Activated naive CD4-positive, alpha-beta T cell treated with anti-CD3 and anti-CD28 coated beads, Interleukin-2, amount 50 U/mL, for 72 hours (primary cell): Measurements from ENCODE around the gene AP4E1. TPM values are rescaled to one million over a fixed set of nuclear protein-coding genes. Genes with fewer than 3 reads are reported as not detected.

Experiments used
- ATAC-seq, 2 donors: fragments of 150-1000 bp; cut with Tn5 transposase; 2 replicates each; pipeline ENCODE4 v1.10.0; 2021; ENCODE audit warnings: mild to moderate bottlenecking in 2 of 2, moderate library complexity in 2 of 2
- DNase-seq, 2 donors: peaks; one replicate each; pipeline ENCODE4 v3.0.0; 2021 to 2022; ENCODE audit warnings: low spot score in 2 of 2
- H3K27ac Mint-ChIP-seq, 2 donors: one replicate each; pipeline ENCODE4 v1.8.0; 2022; ENCODE audit warnings: mild to moderate bottlenecking in 2 of 2, mixed read lengths in 2 of 2
- H3K36me3 Mint-ChIP-seq, 2 donors: one replicate each; pipeline ENCODE4 v1.8.0; 2022; ENCODE audit warnings: mixed read lengths in 2 of 2
- H3K9me3 Mint-ChIP-seq, 2 donors: one replicate each; pipeline ENCODE4 v1.8.0; 2022; ENCODE audit warnings: mixed read lengths in 2 of 2
- total RNA-seq, 2 donors: library from RNA; stranded (reverse); gene quantifications; one replicate each; pipeline ENCODE4 v1.2.3, GENCODE V29; 2022

AP4E1 gene
- total RNA-seq, 2 donors from 2014 or later, result 11.2 to 14.3 TPM

DNA sequence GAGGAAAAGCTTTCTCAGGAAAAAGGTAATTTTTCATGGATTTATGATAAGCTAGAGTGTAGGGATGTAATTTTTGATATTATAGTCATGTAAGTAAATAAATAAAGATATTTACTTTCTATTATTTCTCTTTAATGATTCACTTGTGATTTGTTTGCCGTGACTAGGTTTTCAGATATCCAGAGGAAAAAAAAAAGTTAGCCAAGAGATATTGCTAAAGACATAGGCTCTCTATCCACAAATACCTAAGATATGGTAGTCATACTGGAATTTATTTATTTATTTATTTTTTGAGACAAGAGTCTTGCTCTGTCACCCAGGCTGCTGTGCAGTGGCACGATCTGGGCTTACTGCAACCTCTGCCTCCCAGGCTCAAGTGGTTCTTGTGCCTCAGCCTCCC, 59.9 kb downstream of the AP4E1 start:
- ATAC-seq (no peak), DNase-seq (no peak)
- H3K9me3 Mint-ChIP-seq, result peaks cover 39% of the 10 kb centered on the region in 2 donors

DNA sequence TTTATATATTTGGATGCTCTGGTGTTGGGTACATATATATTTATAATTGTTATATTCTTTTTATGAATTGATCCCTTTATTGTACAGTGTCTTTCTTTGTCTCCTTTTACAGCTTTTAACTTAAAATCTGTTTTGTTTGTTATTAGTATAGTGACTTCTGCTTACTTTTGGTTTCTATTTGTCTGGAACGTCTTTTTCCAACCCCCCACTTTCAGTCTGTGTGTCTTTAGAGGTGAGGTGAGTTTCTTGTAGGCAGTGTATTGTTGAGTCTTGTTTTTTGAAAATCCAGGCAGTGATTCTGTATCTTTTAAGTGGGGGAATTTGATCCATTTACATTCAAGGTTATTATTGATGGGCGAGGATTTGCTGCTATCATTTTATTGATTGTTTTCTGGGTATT, 62.0 kb downstream of the AP4E1 start:
- DNase-seq, result no peak
- peaks cover 66 to 68% of the 10 kb centered on the region in 2 donors for H3K36me3 Mint-ChIP-seq
- ATAC-seq, result no peak
- no peak overlapping the region for H3K27ac Mint-ChIP-seq
- peaks cover 29 to 31% of the 10 kb centered on the region in 2 donors for H3K9me3 Mint-ChIP-seq

More for the DNA sequence above, 59.9 kb downstream of the AP4E1 start:
- peaks cover 71 to 75% of the 10 kb centered on the region in 2 donors for H3K36me3 Mint-ChIP-seq
- H3K27ac Mint-ChIP-seq, result no peak overlapping the region

DNA sequence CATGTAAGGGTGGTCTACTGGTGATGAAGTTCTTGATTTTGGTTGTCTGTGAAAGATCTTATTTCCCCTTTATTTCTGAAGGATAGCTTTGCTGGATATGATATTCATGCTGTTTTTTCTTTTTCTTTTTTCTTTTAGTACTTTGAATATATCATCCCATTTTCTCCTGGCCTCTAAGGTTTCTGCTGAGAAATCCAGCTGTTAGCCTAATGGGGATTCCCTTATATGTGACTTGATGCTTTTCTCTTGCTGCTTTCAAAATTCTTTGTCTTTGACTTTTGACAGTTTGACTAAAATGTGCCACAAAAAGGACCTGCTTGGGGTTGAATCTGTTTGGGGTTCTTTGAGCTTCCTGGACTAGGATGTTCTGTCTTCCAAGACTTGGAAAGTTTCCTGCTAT, 62.6 kb downstream of the AP4E1 start:
- ATAC-seq (no peak), DNase-seq (no peak)
- Mint-ChIP-seq H3K36me3 (peaks cover 64 to 65% of the 10 kb centered on the region in 2 donors), H3K27ac (no peak overlapping the region), H3K9me3 (peaks cover 29 to 31% of the 10 kb centered on the region in 2 donors)

DNA sequence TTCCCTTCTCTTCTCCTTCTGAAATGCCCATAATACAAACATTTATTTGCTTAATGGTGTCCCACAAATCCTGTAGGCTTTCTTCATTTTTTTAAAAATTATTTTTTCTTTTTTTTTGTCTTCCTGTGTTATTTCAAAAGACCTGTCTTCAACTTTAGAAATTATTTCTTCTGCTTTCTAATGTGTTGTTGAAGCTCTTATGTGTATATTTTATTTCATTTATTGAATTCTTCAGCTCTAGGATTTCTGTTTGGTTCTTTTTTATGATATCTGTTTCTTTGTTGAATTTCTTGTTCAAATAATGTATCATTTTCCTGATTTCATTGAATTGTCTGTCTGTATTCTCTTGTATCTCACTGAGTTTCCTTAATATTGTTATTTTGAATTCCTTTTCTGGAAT, 63.1 kb downstream of the AP4E1 start:
- peaks cover 29 to 31% of the 10 kb centered on the region in 2 donors for H3K9me3 Mint-ChIP-seq
- ATAC-seq, result no peak
- H3K27ac Mint-ChIP-seq, result peak overlapping the region in 1 of 2 donors; percentile 11
- DNase-seq, result no peak
- peaks cover 64 to 65% of the 10 kb centered on the region in 2 donors for H3K36me3 Mint-ChIP-seq

DNA sequence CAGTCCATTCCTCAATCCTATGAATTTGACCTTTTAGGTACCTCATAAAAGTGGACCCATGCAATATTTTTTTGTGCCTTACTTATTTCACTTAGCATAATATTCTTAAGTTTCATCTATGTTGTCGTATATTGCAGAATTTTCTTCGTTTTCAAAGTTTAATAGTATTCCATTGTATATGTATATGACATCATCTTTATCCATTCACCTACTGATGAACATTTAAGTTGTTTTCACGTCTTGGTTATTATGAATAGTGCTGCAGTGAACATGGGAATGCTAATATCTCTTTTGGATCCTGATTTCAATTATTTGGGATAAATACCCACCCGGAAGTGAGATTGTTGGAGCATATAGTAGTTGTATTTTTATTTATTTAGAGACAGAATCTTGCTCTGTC, 65.1 kb downstream of the AP4E1 start:
- Mint-ChIP-seq H3K36me3 (peaks cover 53 to 56% of the 10 kb centered on the region in 2 donors), H3K9me3 (peaks cover 25 to 28% of the 10 kb centered on the region in 2 donors), H3K27ac (no peak overlapping the region)
- DNase-seq, result no peak
- no peak for ATAC-seq

DNA sequence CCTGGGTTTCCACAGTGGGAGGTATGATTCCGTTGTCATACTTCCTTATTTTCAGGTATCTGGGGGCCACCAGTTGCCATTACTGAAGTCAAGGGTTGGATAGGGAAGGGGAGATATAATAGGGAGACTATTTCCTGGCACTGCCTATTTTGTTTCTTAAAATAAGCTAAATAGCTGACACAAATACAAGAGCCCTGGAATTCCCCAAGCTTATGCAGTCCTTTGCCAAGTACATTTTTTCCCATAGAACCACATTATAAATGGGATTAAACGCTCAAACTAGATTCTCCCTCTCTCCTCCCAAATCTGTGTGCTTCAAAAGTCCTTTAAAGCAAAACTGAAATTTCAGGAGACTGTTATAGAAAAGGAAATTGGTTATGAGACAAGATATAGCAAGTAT, 68.7 kb downstream of the AP4E1 start:
- Mint-ChIP-seq H3K9me3 (peaks cover 4% of the 10 kb centered on the region in 2 donors), H3K36me3 (peaks cover 44 to 46% of the 10 kb centered on the region in 2 donors), H3K27ac (no peak overlapping the region)
- DNase-seq (no peak), ATAC-seq (no peak)

DNA sequence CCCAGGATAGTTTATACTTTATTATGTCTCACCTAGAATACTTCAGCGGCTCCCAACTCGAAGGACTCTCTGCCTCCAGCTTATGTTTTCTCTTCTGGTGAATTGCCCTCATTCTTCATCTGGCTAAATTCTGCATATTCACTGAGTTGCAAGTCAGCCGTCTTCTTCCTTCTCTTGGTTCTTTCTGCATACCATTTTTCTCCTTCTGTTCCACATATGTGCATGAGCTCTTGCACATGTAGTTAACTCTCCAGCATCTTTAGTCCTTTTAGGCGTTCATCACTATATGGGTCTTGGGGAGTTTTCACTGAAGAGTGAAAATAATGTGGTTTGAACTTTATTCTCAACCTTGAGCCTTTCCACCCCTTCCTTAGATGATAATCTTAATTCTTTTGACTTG, 70.1 kb downstream of the AP4E1 start:
- peaks cover 2% of the 10 kb centered on the region in 2 donors for H3K9me3 Mint-ChIP-seq
- DNase-seq, result no peak
- H3K36me3 Mint-ChIP-seq, result peaks cover 42 to 43% of the 10 kb centered on the region in 2 donors
- no peak for ATAC-seq
- peak overlapping the region in 1 of 2 donors; percentile 9 for H3K27ac Mint-ChIP-seq

DNA sequence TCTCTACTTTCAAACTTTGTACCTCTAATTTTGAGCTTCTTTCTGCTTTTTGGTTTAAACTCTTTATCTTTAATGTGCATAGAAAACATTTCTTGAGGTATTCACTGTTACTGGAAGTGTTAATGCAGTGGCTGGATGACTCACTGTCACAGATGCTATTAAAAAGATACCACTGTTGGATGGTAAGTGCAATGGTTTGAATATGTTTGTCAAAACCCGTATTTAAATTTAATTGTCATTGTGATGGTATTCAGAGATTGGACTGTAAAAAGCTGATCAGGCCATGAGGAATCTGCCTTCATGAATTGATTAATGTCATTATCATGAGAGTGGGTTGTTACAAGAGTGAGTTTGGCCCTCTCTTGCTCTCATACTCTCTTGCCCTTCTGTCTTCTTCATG, 70.6 kb downstream of the AP4E1 start:
- ATAC-seq (no peak), DNase-seq (no peak)
- Mint-ChIP-seq H3K36me3 (peaks cover 44 to 45% of the 10 kb centered on the region in 2 donors), H3K27ac (peak overlapping the region in 1 of 2 donors; percentile 9), H3K9me3 (no peaks in the 10 kb centered on the region)

DNA sequence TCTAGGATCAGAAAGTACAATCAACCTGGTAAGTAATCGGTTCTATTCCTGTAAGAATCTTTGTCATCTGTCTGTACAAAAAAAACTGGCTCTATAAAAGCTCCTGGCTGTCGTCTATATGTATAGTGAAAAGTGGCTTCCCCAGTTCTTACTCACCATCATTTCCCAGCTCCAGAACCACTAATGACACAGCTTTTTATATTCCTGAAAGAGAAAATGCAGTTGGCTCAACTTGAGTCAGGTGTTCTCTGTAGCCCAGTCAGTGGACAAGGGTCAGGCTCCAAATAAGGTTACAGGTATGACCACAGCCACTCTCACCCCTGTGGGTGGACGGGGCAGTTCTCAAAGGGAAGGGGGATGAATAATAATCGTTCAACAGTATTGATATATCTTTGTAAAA, 85.1 kb downstream of the AP4E1 start:
- no peaks in the 10 kb centered on the region for H3K9me3 Mint-ChIP-seq
- ATAC-seq (no peak), DNase-seq (no peak)
- H3K36me3 Mint-ChIP-seq, result no peaks in the 10 kb centered on the region
- H3K27ac Mint-ChIP-seq, result no peak overlapping the region

DNA sequence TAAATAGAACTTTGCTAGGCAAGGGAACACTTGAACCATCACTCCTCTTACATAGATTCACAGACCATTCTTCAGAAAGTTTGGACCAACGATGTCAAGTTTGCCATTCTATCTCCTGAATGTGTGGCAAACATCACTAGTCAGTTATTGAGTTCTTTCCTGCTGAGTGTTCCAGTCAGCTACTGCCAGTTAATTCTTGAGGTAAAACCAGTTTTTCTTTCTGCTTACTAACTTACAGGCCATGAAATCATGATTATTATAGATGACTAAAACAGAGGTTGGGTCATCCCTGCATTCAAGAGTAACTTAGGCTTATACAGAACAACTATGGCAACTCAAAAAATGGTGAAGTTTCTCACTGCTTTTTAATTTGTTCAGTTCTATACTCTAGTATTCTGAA, 88.2 kb downstream of the AP4E1 start:
- H3K9me3 Mint-ChIP-seq, result no peaks in the 10 kb centered on the region
- ATAC-seq (no peak), DNase-seq (no peak)
- H3K27ac Mint-ChIP-seq, result no peak overlapping the region
- H3K36me3 Mint-ChIP-seq, result no peaks in the 10 kb centered on the region

DNA sequence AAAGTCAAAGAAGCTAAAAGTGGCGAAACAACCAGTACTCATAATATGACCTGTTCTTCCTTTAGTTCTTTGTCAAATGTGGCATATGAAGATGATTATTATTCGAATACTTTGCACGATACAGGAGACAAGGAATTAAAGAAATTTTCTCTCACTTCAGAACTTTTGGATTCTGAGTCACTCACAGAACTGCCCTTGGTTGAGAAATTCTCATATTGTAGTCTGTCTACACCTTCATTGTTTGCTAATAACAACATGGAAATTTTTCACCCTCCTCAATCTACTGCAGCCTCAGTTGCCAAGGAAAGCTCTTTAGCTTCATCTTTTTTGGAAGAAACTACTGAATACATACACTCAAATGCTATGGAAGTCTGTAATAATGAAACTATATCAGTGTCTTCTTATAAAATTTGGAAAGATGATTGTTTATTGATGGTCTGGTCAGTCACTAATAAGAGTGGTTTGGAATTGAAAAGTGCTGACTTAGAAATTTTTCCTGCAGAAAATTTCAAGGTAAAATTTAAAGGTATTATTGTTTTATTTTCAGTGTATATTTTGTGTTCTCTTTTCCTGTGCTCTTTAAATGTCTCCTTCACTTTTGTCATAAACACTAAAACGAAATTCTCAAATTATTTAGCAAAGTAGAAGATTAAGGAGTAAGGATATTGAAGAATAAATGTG, 89.0 kb downstream of the AP4E1 start:
- H3K27ac Mint-ChIP-seq, result no peak overlapping the region
- H3K36me3 Mint-ChIP-seq, result peaks cover 0 to 4% of the 10 kb centered on the region in 2 donors
- DNase-seq, result no peak
- ATAC-seq, result no peak
- no peaks in the 10 kb centered on the region for H3K9me3 Mint-ChIP-seq

DNA sequence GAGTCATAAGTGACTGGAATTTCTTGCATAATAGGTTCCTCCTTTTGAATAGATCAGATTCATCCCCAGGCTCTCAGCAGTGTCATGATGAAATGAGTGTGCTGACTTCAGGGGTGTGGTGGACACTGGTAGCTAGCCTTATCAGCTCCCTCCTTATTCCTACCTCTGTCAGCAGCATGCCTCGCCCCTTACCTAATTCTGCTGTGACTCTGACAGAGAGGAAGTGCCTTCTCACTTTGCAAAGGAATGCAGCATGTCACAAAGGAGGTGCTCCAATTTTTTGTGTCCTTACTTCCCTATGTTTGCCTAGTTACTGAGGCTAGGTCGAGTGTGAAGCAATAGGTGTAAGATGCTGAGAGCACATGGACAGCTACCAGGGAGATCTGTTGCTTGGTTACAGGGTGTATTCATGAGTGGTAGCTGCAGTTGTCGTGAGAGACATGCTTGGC, 95.6 kb downstream of the AP4E1 start:
- DNase-seq, result no peak
- no peak overlapping the region for H3K27ac Mint-ChIP-seq
- peaks cover 16 to 25% of the 10 kb centered on the region in 2 donors for H3K36me3 Mint-ChIP-seq
- H3K9me3 Mint-ChIP-seq, result peaks cover 4 to 10% of the 10 kb centered on the region in 2 donors
- ATAC-seq, result no peak

DNA sequence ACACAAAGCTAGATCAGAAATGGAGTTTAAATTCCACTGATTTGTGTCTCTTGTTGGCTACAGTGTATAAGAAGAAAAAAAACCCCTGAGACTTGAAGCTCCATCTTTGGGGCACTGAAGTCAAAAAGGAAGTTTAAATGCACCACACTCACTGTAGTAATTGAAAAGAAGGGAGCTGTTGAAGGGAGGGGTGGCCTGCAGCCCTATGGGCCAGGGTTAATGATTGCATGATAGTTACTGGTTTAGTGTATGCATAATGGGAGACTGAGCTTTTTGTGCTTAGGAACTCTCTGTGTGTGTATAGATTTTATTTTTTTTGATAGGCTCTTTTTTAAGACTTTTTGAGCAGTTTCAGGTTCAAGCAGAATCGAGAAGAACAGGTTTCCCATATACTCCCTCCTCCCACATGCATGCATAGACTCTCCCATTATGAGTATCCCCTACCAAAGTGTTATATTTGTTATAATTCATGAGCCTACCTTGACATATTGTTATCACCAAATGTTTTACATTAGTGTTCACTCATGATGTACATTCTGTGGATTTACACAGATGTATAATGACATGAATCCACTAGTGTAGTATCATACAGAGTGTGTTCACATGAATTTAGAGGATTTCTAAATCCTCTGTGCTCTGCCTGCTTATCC, 98.0 kb downstream of the AP4E1 start:
- Mint-ChIP-seq H3K27ac (no peak overlapping the region), H3K9me3 (peaks cover 4 to 10% of the 10 kb centered on the region in 2 donors), H3K36me3 (peaks cover 16 to 25% of the 10 kb centered on the region in 2 donors)
- DNase-seq (no peak), ATAC-seq (peak in 1 of 2 donors; percentile 47)

DNA sequence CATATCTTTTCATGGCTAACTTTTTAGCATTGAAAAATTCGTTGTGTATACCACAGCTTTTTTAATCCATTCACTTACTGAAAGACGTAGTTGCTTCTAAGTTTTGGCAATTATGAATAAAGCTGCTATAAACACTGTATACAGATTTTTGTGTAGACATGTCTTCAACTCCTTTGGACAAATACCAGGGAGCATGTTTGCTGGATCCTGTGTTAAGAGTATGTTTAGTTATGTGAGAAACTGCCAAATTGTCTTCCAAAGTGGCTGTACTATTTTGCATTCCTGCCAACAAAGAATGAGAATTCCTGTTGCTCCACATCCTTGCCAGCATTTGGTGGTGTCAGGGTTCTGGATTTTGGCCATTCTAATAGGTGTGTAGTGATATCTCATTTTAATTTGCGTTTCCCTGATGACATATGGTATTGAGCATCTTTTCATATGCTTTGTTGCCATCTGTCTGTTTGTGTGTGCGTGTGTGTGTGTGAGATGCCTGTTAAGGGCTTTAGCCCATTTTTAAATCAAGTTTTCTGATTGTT, 98.7 kb downstream of the AP4E1 start:
- Mint-ChIP-seq H3K36me3 (peaks cover 16 to 24% of the 10 kb centered on the region in 2 donors), H3K27ac (no peak overlapping the region), H3K9me3 (peaks cover 4 to 10% of the 10 kb centered on the region in 2 donors)
- DNase-seq, result no peak
- ATAC-seq, result no peak

DNA sequence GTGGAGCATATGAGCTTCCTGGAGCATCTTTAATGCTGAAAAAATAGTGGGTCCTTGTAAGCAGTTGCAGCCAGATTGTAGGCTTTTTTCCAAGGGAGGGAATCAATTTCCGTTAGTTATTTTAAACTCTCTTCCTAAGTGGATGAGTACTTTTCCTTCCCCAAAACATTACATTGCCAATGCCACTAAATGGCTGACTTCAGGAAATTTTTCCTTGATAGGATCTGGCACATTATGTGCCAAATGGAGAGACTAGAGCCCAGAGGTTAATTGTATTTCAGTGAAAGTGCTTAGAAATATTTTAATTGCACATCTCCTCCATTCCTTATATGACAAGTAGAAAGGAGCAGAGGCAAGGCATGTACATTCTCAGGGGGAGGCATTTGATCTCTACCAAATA, 102.7 kb downstream of the AP4E1 start:
- H3K36me3 Mint-ChIP-seq, result peaks cover 16 to 21% of the 10 kb centered on the region in 2 donors
- DNase-seq, result no peak
- peaks cover 4 to 10% of the 10 kb centered on the region in 2 donors for H3K9me3 Mint-ChIP-seq
- ATAC-seq, result no peak
- H3K27ac Mint-ChIP-seq, result no peak overlapping the region

DNA sequence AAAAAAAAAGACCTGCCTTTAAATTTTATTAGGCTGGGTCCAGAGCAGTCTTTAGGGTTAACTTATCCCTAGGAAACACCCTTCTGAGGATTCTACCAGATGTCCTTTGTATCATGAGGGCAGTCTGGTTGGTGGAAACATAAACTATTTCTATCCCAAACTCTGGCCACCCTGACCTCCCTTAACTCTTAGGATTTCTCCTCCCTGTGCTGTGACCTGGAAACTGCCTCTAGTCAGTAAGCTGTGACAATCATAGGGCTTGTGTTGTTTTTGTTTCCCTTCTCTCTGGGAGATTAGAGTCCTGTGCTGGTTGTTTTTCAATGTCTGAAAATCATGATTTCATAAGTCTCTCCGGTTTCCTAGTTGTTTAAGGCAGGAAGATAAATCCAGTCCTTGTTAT, 108.1 kb downstream of the AP4E1 start:
- Mint-ChIP-seq H3K9me3 (peaks cover 4 to 7% of the 10 kb centered on the region in 2 donors), H3K27ac (no peak overlapping the region), H3K36me3 (peaks cover 6 to 17% of the 10 kb centered on the region in 2 donors)
- DNase-seq (no peak), ATAC-seq (no peak)

DNA sequence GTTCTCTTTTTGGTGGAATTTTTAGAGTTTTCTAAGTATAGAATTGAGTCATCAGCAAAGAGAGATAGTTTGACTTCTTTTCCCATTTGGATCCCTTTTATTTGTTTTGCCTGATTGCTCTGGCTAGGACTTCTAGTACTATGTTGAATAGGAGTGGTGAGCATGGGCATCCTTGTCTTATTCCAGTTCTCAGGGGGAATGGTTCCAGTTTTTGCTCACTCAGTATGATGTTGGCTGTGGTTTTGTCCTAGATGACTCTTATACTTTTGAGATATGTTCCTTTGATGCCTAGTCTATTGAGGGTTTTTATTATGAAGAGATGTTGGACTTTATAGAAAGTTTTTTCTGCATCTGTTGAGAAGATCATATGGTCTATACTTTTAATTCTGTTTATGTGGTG, 113.7 kb downstream of the AP4E1 start:
- DNase-seq, result no peak
- Mint-ChIP-seq H3K27ac (no peak overlapping the region), H3K36me3 (peaks cover 6 to 11% of the 10 kb centered on the region in 2 donors), H3K9me3 (peaks cover 4 to 7% of the 10 kb centered on the region in 2 donors)
- no peak for ATAC-seq
